A549 (cell line): ENCODE results near the gene AFF1. TPM values are rescaled to one million over a fixed set of nuclear protein-coding genes. Genes with fewer than 3 reads are reported as not detected.

Experiments used
- ATAC-seq, 2 experiments: fragments of 200-7000 bp in 1 of 2; fragments of >200 bp in 1 of 2; cut with Nextera tagmentation in 1 of 2; cut with Tn5 transposase in 1 of 2; 3 replicates each; pipeline versions ENCODE4 v1.8.0 to v1.9.1; 2018 to 2020; ENCODE audit warnings: mild to moderate bottlenecking in 1 of 2, moderate library complexity in 1 of 2
- CTCF ChIA-PET: fragments of 300-600 bp; sonication (Branson Sonifier 250); formaldehyde crosslinking; extraction: SDS; loops from one replicate; lab custom pipeline; 2021; ENCODE audit warnings: antibody characterized with exemption, inconsistent platforms; lab: Yijun Ruan, JAX
- POLR2A ChIA-PET: fragments of 350-600 bp; formaldehyde crosslinking; extraction: SDS; loops from one replicate; lab custom pipeline; 2021; ENCODE audit warnings: antibody characterized with exemption, inconsistent platforms; lab: Yijun Ruan, JAX
- DNase-seq, 2 experiments: peaks; one replicate each; pipeline versions ENCODE4 v3.0.0 to v3.0.0-alpha.2; 2011 to 2016; ENCODE audit warnings: low read depth in 1 of 2, low spot score in 1 of 2
- FAIRE-seq: peaks from 2 replicates; lab custom pipeline; 2011; peaks lifted over from hg19 to GRCh38; lab: Jason Lieb, UNC
- H3K27ac ChIP-seq, 2 experiments: fragments of >200 bp; sonication (Bioruptor Twin); formaldehyde crosslinking; 3 replicates each; pipeline ENCODE4 v1.5.1; 2016 to 2017
- H3K4me1 ChIP-seq: fragments of >200 bp; sonication (Bioruptor Twin); formaldehyde crosslinking; 3 replicates; pipeline ENCODE4 v1.6.1; 2016
- H3K4me2 ChIP-seq: fragments of >200 bp; sonication (Bioruptor Twin); formaldehyde crosslinking; 3 replicates; pipeline ENCODE4 v1.6.1; 2016
- H3K4me3 ChIP-seq: fragments of >200 bp; sonication (Bioruptor Twin); formaldehyde crosslinking; 3 replicates; pipeline ENCODE4 v1.5.1; 2016
- H3K9me3 ChIP-seq: fragments of >200 bp; sonication (Bioruptor Twin); formaldehyde crosslinking; 3 replicates; pipeline ENCODE4 v1.6.1; 2016
- ATOH8 ChIP-seq: fragments of 250-450 bp; sonication (Bioruptor Pico); IDR thresholded peaks from 2 replicates; pipeline ENCODE4 v1.5.0; 2020; ENCODE audit warnings: low read depth, mild to moderate bottlenecking, moderate library complexity
- BCL3 ChIP-seq: fragments of >200 bp; sonication (Bioruptor Twin); formaldehyde crosslinking; IDR thresholded peaks from 3 replicates; pipeline ENCODE4 v1.6.1; 2016
- CEBPB ChIP-seq, 2 experiments: fragments of >200 bp in 1 of 2; sonication (Bioruptor Twin) in 1 of 2; formaldehyde crosslinking in 1 of 2; IDR thresholded peaks; 2 replicates each; pipeline ENCODE4 v1.6.1; 2012 to 2016
- EHMT2 ChIP-seq: fragments of 200-600 bp; sonication (generic); IDR thresholded peaks from 2 replicates; pipeline ENCODE4 v1.6.1; 2016; ENCODE audit warnings: antibody characterized with exemption, low read depth, mild to moderate bottlenecking, moderate library complexity
- EP300 ChIP-seq, 2 experiments: fragments of >200 bp; sonication (Bioruptor Twin); formaldehyde crosslinking; IDR thresholded peaks; 2 replicates in 1 of 2; 3 replicates in 1 of 2; pipeline ENCODE4 v1.6.1; 2016 to 2017
- ESRRA ChIP-seq: fragments of 150-350 bp; IDR thresholded peaks from 2 replicates; pipeline ENCODE4 v1.6.1; 2014; ENCODE audit warnings: mild to moderate bottlenecking, low read length, borderline replicate concordance
- FOSL2 ChIP-seq, 2 experiments: fragments of 450-650 bp in 1 of 2; fragments of >200 bp in 1 of 2; sonication (Bioruptor Twin) in 1 of 2; formaldehyde crosslinking; IDR thresholded peaks; 2 replicates each; pipeline versions ENCODE4 v1.5.0 to v1.6.1; 2016 to 2020; ENCODE audit warnings: mild to moderate bottlenecking in 1 of 2, moderate library complexity in 1 of 2
- HDAC2 ChIP-seq: fragments of 200-600 bp; sonication (generic); IDR thresholded peaks from 2 replicates; pipeline ENCODE4 v1.6.1; 2016
- HES2 ChIP-seq: fragments of >200 bp; sonication (Bioruptor Twin); formaldehyde crosslinking; IDR thresholded peaks from 2 replicates; pipeline ENCODE4 v1.6.1; 2016
- HMGXB4 ChIP-seq: fragments of 250-450 bp; sonication (Bioruptor Pico); IDR thresholded peaks from 2 replicates; pipeline ENCODE4 v1.5.0; 2021; ENCODE audit warnings: mild to moderate bottlenecking, moderate library complexity, borderline replicate concordance
- HOXB13 ChIP-seq: fragments of 250-450 bp; sonication (Bioruptor Pico); IDR thresholded peaks from 2 replicates; pipeline ENCODE4 v1.5.0; 2020; ENCODE audit warnings: low read depth, mild to moderate bottlenecking, moderate library complexity
- HOXB5 ChIP-seq: fragments of 250-450 bp; sonication (Bioruptor Pico); IDR thresholded peaks from 2 replicates; pipeline ENCODE4 v1.5.0; 2020; ENCODE audit warnings: mild to moderate bottlenecking, moderate library complexity
- KDM5A ChIP-seq: fragments of 200-600 bp; sonication (generic); IDR thresholded peaks from 2 replicates; pipeline ENCODE4 v1.6.1; 2016; ENCODE audit warnings: antibody characterized with exemption, mild to moderate bottlenecking
- MAFK ChIP-seq: fragments of 450-650 bp; IDR thresholded peaks from 2 replicates; pipeline ENCODE4 v1.6.1; 2014; ENCODE audit not compliant: partially characterized antibody
- NFE2L2 ChIP-seq: fragments of 150-350 bp; conservative IDR thresholded peaks from 2 replicates; pipeline ENCODE4 v1.6.1; 2014; ENCODE audit warnings: low read length
- NPAS2 ChIP-seq: fragments of 250-450 bp; sonication (Bioruptor Pico); IDR thresholded peaks from 2 replicates; pipeline ENCODE4 v1.8.0; 2022; ENCODE audit warnings: mild to moderate bottlenecking, moderate library complexity, borderline replicate concordance
- POLR2A ChIP-seq: IDR thresholded peaks from 2 replicates; pipeline ENCODE4 v1.6.1; 2012; ENCODE audit warnings: mild to moderate bottlenecking, low read length
- RAD21 ChIP-seq, 2 experiments: fragments of >200 bp in 1 of 2; sonication (Bioruptor Twin) in 1 of 2; formaldehyde crosslinking in 1 of 2; IDR thresholded peaks in 1 of 2; conservative IDR thresholded peaks in 1 of 2; 2 replicates in 1 of 2; 3 replicates in 1 of 2; pipeline ENCODE4 v1.6.1; 2012 to 2018; ENCODE audit warnings: inconsistent platforms in 1 of 2
- RARB ChIP-seq: fragments of 250-450 bp; sonication (Bioruptor Pico); IDR thresholded peaks from 2 replicates; pipeline ENCODE4 v1.8.0; 2021; ENCODE audit warnings: mild to moderate bottlenecking, moderate library complexity
- RFX5 ChIP-seq: fragments of 450-650 bp; IDR thresholded peaks from 2 replicates; pipeline ENCODE4 v1.7.1; 2014; ENCODE audit warnings: antibody characterized with exemption, mild to moderate bottlenecking, moderate library complexity
- SREBF2 ChIP-seq: fragments of 450-650 bp; IDR thresholded peaks from 2 replicates; pipeline ENCODE4 v1.6.1; 2014; ENCODE audit warnings: mild to moderate bottlenecking, moderate library complexity
- TFCP2L1 ChIP-seq: fragments of 250-450 bp; sonication (Bioruptor Pico); IDR thresholded peaks from 2 replicates; pipeline ENCODE4 v1.5.0; 2021; ENCODE audit warnings: mild to moderate bottlenecking
- USF2 ChIP-seq: fragments of 450-650 bp; IDR thresholded peaks from 2 replicates; pipeline ENCODE4 v1.6.1; 2014; ENCODE audit warnings: antibody characterized with exemption
- ZFP36 ChIP-seq: fragments of 450-650 bp; IDR thresholded peaks from 2 replicates; pipeline ENCODE4 v1.6.1; 2014; ENCODE audit warnings: borderline replicate concordance; ENCODE audit not compliant: partially characterized antibody
- WGBS: methylation state at CpG from one replicate; pipeline ENCODE4 v1.1.6; 2017; ENCODE audit errors: missing lambda C conversion rate; 5-methylcytosine and 5-hydroxymethylcytosine counted together
- polyA plus RNA-seq, 4 experiments: library from polyadenylated mRNA; depleted of rRNA in 3 of 4; stranded (reverse); fragments of >200 nt; fragmentation: RNase III in 1 of 4; extraction: RNeasy Plus Mini Kit Qiagen cat#74134 plus additional on column Dnase treatment in 1 of 4; gene quantifications; 2 replicates in 3 of 4; 3 replicates in 1 of 4; pipeline ENCODE4 v1.2.3, GENCODE V29; 2011 to 2017
- TF ChIP-seq, protein P1 (sequence below): IDR thresholded peaks from 2 replicates; pipeline ENCODE4 v1.6.1; 2012

AFF1 gene
- polyA plus RNA-seq, 2 of the 4 experiments (the other 2 are of a cell fraction), result 13.7 to 15.4 TPM

DNA sequence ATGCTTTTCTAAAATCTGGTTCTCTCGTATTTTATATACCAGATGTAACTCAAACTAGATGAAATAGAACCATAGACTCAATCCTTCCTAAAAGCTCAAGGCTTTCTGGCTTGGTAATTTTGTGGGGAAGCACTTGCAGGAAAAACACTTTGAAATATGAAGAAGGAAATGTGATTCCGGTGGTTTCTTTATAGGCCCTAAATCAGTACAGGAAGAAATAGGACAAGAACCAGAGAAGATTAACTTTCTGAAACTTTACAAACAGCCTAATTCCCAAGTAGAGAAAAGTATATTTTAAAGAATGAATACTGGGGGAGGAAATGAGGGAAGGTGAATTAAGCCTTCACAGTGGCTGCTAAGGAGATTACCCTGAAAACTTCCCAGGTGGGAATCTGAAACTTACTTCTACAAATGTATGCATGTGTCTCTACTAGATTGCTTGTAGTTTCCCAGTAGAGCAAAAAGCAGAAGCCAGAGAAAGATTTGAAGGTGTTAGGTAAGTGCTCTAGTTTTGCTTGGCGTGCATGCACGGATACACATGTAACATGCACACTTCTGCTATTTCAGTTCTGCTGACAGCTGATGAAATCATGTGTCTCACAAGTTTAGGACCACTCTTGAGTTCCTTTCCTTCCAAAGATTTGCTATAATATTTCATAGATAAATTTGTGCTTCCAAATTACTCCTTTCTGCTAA is 92.1 kb downstream of the AFF1 start (continued):
- no peak for TF ChIP-seq BCL3
- TF ChIP-seq EHMT2, result no peak
- no peak for TF ChIP-seq HES2

- Histone ChIP-seq H3K4me3 (no peak overlapping the region), H3K27ac (no peak overlapping the region; a peak in 1 of 6 replicates), H3K4me1 (peaks cover 73% of the 10 kb centered on the region), H3K9me3 (no peaks in the 10 kb centered on the region), H3K4me2 (no peak overlapping the region; the same call in 2 of the 3 replicates)
- ChIA-PET CTCF (no interaction called here), POLR2A (no interaction called here)
- no peak for DNase-seq
- ATAC-seq, result no peak
- no peak for TF ChIP-seq FOSL2 (IDR thresholded peaks at IDR 0.05)
- TF ChIP-seq FOSL2 (CRISPR knock-in tag; IDR thresholded peaks at IDR 0.05), result no peak
- no peak for TF ChIP-seq NFE2L2
- no peak for TF ChIP-seq ESRRA
- no peak for TF ChIP-seq ATOH8 (CRISPR knock-in tag)
- no peak for TF ChIP-seq RAD21 (conservative IDR thresholded peaks at IDR 0.05 in 1 of 2, IDR thresholded peaks at IDR 0.05 in 1 of 2)
- no peak for FAIRE-seq
- 89% methylated on average over 5 of the region's 5 CpGs for WGBS
Measured at GRCh38 chr4:87029356-87029755, 94.5 kb downstream of the AFF1 start.

- POLR2A ChIA-PET, result no interaction called here
- CTCF ChIA-PET, result interaction anchor here (1.2 kb wide), 1 partner anchor 12 kb away, joined by 4 read pairs; no protein-coding TSS in a partner anchor
- Histone ChIP-seq H3K4me1 (peaks cover 70% of the 10 kb centered on the region), H3K27ac (peak overlapping the region in 1 of 2 experiments; percentile 36; a peak in 1 of 6 replicates), H3K4me3 (no peak overlapping the region)
- ATAC-seq (no peak), FAIRE-seq (no peak), DNase-seq (no peak)
- WGBS, result 92% methylated on average over 4 of the region's 4 CpGs
- TF ChIP-seq MAFK (no peak), NFE2L2 (no peak), NPAS2 (CRISPR knock-in tag) (no peak), HOXB5 (CRISPR knock-in tag) (no peak), SREBF2 (no peak), BCL3 (no peak), TFCP2L1 (CRISPR knock-in tag) (no peak), HMGXB4 (CRISPR knock-in tag) (no peak), KDM5A (no peak), ZFP36 (no peak), RFX5 (no peak), HDAC2 (no peak), POLR2A (no peak), RARB (CRISPR knock-in tag) (no peak), HOXB13 (CRISPR knock-in tag) (no peak), EP300 (IDR thresholded peaks at IDR 0.05) (no peak), USF2 (no peak), CEBPB (IDR thresholded peaks at IDR 0.05) (no peak)
- TF ChIP-seq, protein P1, sequence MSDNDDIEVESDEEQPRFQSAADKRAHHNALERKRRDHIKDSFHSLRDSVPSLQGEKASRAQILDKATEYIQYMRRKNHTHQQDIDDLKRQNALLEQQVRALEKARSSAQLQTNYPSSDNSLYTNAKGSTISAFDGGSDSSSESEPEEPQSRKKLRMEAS, result no peak
- TF ChIP-seq, all 56 proteins: peak for 0
- H3K9me3 ChIP-seq, result no peaks in the 10 kb centered on the region
- no peak overlapping the region for H3K4me2 ChIP-seq
Measured at GRCh38 chr4:87030124-87030523, 95.3 kb downstream of the AFF1 start.
